Measurements from ENCODE around the gene HK2.

The HK2 gene

GRCh38 chr2:74857725-74858124, 23.8 kb downstream of the HK2 start:
- DNase-seq = no peak

DNA sequence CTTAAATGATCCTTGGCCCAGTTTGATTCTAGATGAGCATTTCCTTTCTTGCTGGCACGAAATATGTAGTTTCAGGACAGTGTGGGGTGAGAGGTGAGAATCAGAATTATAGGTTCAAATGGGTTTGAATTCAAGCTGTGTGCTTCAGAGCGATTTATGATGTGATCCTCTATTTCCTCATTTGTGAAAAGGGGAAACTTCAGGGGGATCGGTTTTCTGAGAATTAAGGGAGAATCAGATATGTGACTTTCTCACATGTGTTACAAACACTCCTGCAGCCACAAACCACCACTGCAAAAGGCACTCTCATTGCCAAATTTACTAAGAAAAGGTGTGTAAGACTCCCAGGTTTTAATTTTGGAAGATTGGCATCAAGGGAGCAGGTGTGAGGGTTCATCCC, 24.4 kb downstream of the HK2 start:
- peak in 2 of 3 donors; percentile 17 to 39 for DNase-seq

DNA sequence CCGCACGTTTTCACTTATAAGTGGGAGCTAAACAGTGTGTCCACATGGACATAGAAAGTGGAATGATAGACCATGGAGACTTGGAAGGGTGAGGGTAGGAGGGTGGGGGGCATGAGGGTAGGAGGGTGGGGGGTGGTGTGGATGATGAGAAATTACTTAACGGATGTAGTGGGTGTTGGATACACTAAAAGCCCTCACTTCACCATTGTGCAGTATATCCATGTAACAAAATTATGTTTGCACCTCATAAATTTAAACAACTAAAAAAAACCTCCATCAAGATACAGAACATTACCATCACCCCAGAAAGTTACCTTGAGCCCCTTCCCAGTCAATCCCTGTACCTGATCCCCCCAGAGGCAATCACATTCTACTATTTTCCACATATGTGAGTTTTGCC, 26.2 kb downstream of the HK2 start:
- no peak for DNase-seq

GRCh38 chr2:74860521-74860920, 26.6 kb downstream of the HK2 start:
- no peak for DNase-seq

DNA sequence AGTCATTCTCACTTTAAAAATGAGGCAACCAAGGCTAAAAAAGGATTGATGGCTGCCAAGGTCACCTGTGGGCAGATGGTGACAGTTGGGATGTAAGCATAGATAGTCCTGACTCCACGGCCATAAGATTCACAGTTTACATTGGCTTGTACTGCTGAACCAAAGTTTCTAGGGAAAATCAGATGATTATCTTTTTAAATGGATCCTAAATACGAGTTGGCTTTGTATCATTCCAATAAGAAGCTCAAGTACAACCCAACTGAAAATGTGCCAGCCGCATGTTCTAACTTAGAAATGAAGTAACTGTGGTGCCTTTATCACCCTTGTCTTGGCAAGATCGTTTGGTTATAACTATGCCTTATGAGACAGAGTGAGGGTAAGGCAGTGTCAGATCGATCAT, 27.6 kb downstream of the HK2 start:
- DNase-seq = no peak

GRCh38 chr2:74862020-74862964, 28.4 kb downstream of the HK2 start:
- DNase-seq = no peak

DNA sequence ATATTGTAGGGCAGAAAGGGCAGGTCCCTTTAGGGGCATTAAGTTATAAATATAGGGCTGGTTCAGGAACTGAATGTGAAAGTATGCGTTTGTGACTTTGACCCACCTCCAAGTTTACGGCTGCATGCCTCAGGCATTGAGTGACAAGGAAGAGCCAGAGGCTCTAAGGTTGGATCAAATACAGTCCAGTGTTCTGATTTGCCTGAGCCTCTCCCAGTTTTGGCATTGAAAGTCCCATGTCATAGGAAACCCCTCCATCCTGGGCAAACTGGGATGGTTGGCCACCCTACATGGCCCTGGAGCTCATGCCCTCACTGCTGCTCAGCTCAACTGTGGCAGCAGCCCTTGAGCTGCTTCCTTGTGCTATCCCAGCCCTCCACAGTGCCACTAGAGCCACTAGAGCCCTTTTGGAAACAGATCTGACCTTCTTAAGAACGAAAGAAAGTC, 29.9 kb downstream of the HK2 start:
- peak in 1 of 3 donors; percentile 22 for DNase-seq

DNA sequence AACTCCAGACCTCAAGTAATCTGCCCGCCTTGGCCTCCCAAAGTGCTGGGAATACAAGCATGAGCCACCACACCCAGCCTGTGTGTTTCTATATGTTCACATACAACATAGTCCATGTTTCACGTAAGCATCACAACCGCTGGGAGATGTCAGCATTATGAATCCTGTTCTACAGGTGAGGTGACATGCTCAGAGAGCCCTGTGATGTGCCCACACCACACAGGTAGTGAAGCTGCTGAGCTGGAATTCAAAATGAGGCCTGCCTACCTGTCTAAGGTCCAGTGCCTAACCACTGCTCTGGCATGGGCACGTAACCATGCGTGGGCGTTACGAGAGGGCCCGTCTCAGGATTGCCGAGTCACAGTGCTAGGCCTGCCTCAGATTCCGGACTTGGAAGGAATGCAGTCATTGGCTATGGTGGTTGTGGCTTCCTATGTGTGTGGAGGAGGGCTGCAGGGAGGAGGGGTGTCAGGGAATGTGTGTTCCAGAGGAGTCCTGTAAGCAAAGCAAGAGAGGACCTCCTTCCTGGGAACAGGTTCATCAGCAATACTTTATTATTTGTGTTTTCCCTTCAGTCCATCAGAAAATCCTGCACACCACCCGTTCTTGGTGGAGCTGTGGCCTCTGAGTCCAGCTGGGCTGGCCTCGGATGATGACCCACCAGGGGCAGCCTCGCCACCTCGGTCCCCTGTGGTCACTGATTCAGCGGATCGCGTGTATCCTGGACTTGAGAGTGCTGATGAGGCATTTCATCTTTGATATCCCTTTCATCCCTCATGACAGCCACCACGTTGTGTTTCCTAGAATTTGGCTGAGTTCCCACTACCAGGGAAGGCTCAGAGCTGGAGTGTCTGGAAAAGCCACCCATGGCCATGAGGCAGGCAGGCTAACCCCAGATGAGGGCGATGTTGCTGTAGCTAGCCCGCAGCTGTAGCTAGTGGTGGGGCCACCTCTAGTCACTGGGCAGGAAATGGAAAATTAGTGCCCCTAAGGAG, 31.1 kb downstream of the HK2 start:
- peak; percentile 63 to 69 (median 68) for DNase-seq

GRCh38 chr2:74865770-74866674, 32.1 kb downstream of the HK2 start:
- DNase-seq = no peak

DNA sequence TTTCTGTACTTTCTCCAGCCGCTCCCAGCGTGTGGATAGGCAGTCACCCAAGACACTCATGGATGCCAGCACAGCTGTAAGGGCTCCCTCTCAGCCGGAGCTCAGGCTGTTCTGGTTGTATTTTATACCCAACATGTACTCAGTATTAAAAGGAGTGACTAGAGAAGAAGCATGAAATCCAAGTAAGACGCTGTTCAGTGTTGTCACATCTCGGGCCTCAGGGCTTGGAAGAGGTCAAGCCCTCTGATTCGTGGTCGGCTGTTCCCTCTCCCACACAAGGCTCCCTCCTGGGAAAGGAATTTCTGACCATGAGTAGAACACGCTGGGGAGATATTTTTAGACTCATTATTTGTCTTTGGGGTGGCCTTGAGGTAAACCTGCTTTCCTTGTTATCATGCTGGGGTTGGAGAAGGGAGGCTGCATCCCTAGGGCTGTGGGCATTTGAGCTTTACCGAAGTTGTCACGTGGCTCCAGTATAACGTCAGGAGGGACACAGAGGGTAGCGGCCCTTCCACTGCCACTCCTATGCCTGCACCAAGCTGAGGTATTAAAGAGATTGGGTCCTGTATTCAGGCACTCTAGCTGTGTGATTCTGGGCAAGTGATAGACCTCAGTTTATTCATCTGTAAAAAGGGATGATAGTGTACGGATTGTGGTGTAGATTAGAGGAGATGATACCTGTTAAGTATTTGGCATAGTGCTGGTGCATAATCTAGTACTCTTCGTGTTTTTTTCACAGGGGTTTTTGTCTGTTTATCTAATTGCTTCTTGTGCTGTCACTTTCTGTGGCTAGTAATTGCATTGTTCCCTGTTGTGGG, 34.1 kb downstream of the HK2 start:
- peak in 2 of 3 donors; percentile 30 to 40 for DNase-seq

DNA sequence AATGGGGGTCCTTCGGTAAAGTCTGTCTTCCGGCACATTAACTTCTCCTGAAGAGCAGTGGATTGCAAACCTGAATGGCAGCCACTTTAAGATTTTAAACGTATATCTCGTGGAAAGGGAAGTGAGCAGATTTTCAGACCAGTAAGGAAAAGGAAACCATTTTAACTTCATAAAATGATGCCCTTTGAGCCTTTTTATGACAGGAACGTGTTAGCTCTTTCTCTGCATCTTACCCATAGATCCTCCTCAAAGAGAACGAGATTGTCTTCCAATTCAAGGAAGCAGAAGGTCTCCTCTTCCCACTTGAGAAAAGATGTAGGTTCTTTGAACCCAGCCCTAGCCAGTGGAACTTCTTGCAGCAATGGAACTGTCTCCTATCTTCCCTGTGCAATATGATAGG, 35.6 kb downstream of the HK2 start:
- no peak for DNase-seq

- DNase-seq = no peak
Measured at GRCh38 chr2:74870951-74871350, 37.0 kb downstream of the HK2 start.

DNA sequence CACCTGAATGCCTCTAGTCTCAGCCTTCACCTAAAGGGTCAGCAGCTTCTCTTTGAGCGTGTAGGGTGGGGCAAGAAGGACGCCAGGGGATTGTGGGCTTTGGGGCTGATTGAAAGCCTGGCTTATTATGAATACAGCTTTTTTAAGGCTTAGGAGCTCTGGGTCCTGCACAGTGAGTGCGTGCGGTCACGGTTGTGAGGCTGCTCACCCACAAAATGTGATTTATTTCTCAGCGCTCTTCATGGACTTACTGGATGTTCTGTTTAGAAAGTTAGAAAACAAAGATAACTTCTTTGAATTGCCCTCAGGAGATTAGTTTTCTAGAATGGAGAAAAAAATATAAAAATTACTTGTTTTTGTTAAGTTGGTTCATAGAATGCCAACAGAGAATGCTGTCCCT, 37.5 kb downstream of the HK2 start:
- no peak for DNase-seq

DNA sequence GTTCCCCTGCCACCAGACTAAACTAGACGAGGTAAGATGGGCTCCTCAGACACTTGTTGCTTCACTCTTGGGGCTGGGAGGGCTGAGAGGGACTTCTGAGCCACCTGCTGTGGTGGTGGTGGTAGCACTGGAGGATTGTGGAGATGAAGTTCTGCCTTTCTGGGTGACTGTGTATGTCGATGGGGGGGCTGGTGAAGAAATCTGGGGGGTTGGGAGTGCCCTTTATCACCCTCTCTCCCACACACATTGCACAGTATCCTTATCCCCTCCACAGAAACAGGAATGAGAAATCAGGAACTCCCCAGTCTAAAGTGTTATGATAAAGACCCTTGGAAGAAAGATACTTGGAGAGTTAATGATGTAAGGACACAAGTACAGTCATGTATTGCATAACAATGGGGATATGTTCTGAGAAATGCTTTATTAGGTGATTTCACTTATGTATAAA, 38.5 kb downstream of the HK2 start:
- DNase-seq = peak; percentile 88 to 95 (median 95)

DNA sequence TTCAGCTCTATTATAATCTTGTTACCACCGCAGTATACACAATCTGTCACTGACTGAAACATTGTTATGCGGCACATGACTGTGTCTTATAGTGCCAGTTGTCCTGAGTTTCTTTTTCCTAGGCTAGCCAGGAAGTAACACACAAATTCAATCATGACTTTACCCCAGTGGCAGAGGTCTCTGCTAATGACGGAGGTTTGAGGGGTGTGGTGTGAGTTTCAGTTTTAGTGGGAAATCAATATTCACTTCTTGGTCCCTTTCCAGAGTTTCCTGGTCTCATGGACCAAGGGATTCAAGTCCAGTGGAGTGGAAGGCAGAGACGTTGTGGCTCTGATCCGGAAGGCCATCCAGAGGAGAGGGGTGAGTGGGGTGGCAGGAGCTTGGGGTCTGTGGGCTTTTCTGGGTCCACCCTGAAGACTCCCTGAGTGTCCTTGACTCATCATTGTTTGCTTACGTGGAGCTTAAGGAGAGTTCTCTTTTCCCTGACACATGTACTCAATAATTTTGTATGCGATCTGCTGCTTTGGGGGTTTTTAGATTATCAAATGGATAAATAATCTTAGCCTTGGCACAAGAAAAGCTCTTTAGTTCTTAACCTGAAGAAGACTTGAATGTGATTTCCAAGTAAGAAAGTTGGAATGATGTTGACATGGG, 39.2 kb downstream of the HK2 start:
- peak; percentile 44 to 54 (median 53) for DNase-seq

DNA sequence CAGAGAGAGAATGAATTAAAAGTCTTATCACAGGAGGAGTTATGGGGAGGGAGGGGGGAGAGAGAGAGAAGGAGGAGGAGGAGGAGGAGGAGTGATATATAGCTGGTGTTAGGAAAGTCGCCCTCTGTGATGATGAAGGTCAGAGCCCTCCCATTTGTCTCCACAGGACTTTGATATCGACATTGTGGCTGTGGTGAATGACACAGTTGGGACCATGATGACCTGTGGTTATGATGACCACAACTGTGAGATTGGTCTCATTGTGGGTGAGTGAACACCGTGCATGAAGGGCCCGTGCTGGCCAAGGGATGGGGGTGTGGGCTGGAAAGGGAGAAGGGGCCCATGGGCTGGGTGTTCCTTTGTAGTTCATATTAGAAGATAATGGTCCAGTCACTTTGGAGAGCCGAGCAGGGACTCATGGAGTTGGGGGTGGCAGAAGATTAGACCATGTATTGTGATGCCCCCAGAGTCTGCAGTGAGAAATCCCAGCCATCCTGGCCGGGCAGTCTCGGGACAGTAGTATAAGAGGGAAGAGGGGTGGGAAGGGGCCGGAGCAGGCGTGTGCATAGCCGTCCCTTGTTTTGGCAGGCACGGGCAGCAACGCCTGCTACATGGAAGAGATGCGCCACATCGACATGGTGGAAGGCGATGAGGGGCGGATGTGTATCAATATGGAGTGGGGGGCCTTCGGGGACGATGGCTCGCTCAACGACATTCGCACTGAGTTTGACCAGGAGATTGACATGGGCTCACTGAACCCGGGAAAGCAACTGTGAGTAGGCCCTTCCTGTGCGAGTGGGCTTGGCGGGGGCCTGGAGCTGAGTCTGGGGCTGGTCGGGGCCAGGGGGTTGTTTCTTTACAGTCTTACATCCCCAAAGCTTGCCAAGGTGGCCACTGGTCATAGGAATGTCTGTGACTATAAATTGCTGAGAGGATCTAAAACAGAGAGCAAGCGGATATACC, 40.0 kb downstream of the HK2 start:
- no peak for DNase-seq

DNA sequence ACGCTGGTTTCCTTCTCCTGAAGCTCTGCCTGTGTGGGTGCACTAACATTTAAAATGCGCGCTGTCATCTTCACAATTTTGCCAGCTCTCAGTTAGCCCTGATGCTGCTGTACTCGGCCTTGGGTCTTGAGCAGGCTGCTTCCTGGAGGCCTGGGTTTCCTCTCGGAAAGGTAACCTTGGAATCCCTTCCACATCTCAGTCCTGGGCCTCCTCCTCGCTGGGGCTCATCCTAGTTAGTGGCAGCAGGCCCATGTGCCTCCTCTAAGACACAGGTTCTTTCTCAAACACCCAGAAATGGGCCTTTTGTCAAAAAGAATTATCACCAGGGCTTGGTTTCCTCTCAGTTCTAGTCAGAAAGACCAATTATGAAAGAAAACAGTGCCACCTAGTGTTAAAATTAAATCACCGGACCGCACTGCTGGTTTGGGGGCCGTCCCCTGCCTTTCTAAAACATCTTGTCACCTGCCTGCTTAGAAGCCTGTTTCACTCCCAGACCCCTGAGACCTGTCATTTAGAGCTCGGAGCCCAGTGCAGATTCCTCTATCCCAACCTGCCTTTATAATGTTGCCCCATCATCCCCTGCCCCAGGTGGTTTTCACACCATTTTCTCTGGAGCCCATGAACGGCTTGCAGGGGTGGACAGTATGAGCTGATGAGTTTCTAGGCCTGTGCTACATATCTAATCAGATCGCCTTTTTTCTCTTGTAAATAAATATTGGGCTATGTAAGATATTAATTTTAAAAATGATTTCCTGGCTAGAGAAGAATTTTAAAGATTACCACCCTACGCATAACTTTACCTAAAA, 42.4 kb downstream of the HK2 start:
- peak; percentile 77 to 90 (median 86) for DNase-seq

- DNase-seq = no peak
Measured at GRCh38 chr2:74877376-74877775, 43.4 kb downstream of the HK2 start.

All from suppressor macrophage treated with lipopolysaccharide for 1 hour (primary cell).